AG09309 (cell line): ENCODE results near the gene DCHS2.

ENCODE experiments used
- DNase-seq: peaks from one replicate; pipeline ENCODE4 v3.0.0-alpha.2; 2010; ENCODE audit warnings: low read depth
- H3K4me3 ChIP-seq: 2 replicates; pipeline ENCODE4 v1.5.1; 2011; ENCODE audit warnings: mild to moderate bottlenecking, low read depth, low read length, moderate library complexity; ENCODE audit not compliant: control insufficient read depth
- CTCF ChIP-seq: IDR thresholded peaks from 2 replicates; pipeline ENCODE4 v1.5.1; 2011; ENCODE audit warnings: mild to moderate bottlenecking, low read depth, low read length, inconsistent platforms; ENCODE audit not compliant: insufficient read depth, control insufficient read depth; ENCODE audit errors: missing control alignments

The DCHS2 gene

GRCh38 chr4:154189346-154189745 is 302.3 kb downstream of the DCHS2 start:
- H3K4me3 ChIP-seq: no peak overlapping the region
- TF ChIP-seq CTCF: no peak
- no peak for DNase-seq

GRCh38 chr4:154186888-154187287 is 304.7 kb downstream of the DCHS2 start:
- TF ChIP-seq CTCF: no peak
- H3K4me3 ChIP-seq: no peak overlapping the region
- DNase-seq: no peak

GRCh38 chr4:154186035-154186434 is 305.6 kb downstream of the DCHS2 start:
- no peak overlapping the region for H3K4me3 ChIP-seq
- DNase-seq: no peak
- no peak for TF ChIP-seq CTCF

GRCh38 chr4:154184238-154184637 is 307.4 kb downstream of the DCHS2 start:
- H3K4me3 ChIP-seq: no peak overlapping the region
- no peak for TF ChIP-seq CTCF
- DNase-seq: no peak

- no peak for TF ChIP-seq CTCF
- no peak overlapping the region for H3K4me3 ChIP-seq
- no peak for DNase-seq
Measured at GRCh38 chr4:154183264-154183663, 308.3 kb downstream of the DCHS2 start.
